ENCODE results near the gene SLCO2A1.
A peak's percentile ranks its signal among the peaks of the same experiment; 100 is the strongest.

SLCO2A1 gene

DNA sequence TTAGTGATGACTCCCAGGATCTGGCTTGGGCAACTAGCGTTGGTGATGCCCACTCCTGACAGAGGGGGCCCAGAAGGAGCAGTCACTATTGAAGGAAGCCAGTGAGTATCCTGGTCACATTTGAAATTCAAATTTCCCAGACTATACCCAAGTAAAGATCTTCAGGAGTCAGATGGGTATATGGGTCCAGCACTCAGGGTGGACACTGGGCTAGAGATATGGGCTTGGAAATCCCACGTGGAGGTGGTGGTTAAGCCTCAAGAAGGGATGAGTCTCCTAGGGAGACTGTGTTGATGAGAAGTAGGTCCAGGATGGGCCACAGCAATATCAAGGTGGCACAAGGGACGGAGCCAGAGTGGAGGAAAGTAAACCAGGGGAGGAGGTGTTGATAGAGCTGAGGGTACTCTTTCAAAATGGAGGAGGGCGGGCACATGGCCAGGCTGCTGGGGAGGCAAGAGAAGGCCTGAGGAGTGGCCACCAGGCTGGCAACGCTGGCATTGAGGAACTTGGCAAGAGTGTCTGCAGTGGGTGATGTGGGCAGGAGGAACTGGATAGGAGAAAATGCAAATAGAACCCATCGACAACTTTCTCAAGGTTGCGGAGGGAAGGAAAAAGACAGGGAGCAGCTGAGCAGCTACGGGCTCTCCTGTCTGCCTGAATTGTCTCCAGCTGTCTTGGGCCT is 3.7 kb upstream of the SLCO2A1 start:
- DNase-seq, result no peak

DNA sequence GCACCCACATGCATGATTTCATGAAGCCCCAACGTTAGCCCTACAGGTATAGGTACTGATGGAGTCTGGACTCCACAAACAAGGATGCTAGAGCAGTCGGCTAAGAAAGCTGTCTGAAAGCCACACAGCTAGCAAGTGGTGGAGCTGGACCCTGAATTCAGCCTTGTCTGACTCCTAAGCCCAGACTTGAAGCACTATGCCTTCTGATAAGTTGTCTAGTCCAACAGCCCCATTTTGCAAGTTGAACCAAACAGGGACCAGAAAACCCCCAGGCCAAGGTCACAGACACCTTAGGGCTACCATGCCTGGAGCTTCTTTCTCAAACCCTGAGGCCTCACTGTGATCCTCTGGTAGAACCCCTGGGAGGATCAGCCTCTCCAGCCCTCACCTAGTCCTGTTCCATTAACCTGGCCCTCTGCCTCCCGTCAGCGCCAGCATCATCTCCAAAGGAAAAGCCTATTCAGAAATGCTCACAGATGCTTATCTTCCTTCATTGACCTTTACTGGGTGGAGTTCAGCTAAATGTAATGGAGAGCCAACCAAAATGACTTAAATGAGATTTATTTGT is 1.7 kb upstream of the SLCO2A1 start:
- no peak for DNase-seq

DNA sequence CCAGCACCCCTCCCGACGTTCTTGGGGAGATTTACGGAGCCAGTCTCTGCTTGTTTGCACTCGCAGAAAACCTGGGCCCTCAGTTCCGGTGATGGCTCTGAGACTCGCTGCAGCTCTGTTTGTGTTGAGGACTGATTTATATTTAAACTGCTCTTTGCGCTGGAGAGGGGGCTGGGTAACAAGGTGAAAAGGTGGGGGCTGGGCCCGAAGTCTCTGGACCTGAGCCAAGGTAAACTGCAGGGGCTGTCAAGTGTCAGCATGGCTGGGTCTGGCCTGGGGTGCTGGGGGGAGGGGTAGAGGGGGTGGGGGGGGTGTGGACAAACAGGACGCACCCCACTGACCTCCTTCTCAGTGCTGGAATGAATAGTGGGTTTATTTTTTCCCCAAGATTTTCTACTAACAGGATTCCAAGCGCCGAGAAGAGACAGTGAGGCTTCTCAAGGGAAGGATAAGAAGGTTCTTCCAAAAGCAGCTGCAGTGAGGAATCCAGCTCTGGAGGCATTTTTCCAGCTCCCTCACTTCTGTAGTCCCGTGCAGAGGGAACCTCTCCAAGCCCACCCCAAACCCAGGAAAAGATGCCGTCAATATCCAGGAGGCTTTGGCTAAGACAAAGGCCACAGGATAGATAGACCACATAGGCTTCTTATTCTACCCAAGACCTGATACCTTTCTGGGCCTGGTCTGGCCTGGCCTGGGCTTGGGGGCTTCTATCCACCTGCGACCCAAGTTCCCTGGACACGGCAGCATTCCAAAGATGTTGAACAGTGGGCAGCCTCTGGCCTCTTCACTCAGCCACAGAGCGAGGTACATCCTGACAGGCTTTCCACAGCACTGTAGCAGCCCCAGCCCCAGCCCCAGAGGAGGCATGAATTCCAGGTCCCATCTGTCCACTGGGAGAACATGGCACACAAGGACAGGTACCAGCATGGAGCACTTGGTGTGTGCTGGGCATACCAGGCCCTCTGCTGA is 938 bp upstream of the SLCO2A1 start:
- no peak for DNase-seq

DNA sequence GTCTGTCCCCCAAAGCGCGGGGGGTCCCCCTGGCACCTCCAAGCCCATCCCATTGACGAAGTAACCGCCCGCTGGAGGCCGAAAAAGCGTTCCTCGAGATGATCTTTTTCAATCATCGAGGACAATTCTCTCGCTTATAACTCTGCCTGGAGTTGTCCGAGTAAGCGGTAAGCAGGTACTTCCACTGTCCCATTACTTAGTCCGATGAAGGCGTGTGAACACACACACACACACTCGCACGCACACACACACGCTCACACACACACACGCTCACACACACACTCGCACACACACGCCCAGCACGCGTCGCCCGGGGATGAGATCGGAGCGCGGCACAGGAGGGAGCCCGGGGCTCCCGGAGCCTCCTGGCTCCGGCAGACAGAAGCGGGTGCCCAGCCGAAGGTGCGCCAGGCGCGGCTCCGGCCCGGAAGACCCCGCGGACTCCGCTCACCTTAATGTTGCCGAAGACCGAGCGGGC is 430 bp downstream of the SLCO2A1 start:
- DNase-seq, result peak; percentile 7

- no peak for DNase-seq
These were observed 1.1 kb downstream of the SLCO2A1 start for GRCh38 chr3:134028486-134029255.

DNA sequence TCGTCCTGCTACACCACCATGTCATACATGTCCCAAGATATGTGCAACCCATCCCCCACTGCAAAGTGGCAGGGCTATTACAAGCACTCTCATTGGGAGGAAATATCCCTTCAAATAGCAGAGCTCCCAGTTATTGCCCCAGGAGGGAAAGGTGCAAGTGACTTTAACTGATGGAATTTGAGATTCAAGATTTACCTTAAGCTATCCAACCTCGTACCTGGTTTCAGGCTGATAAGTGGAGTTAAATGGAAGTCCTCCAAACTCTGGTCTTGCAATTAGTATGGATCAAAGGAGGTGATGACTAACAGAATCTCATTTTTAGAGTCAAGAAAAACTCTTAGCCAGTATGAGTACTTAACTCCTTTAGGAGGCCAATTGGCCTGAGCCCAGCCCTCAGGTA is 2.1 kb downstream of the SLCO2A1 start:
- DNase-seq, result no peak

GRCh38 chr3:134020135-134020680 is 9.5 kb downstream of the SLCO2A1 start:
- no peak for DNase-seq

- no peak for DNase-seq
These were observed 10.9 kb downstream of the SLCO2A1 start for GRCh38 chr3:134018850-134019249.

DNA sequence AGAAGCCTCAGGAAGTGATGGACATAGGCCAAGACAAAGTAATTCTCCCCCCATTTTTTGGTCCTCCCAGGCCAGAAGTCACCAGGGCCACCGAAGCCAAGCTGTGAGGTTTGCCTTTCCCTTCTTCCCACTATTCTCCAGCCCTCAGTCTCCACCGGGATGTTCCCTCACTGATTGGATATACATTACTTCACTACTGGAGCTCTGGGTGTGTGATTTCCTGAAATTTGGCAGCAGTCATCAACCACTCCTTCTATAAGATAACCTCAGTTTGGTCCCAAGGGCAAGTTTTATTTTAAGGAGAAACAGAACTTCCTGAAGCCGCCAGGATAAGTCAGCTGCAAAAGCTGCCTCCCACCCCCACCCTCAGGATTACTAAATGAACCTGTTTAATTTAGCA is 11.3 kb downstream of the SLCO2A1 start:
- DNase-seq, result no peak

- no peak for DNase-seq
These were observed 12.2 kb downstream of the SLCO2A1 start for GRCh38 chr3:134017490-134017889.

- no peak for DNase-seq
These were observed 15.5 kb downstream of the SLCO2A1 start for GRCh38 chr3:134014270-134014669.

DNA sequence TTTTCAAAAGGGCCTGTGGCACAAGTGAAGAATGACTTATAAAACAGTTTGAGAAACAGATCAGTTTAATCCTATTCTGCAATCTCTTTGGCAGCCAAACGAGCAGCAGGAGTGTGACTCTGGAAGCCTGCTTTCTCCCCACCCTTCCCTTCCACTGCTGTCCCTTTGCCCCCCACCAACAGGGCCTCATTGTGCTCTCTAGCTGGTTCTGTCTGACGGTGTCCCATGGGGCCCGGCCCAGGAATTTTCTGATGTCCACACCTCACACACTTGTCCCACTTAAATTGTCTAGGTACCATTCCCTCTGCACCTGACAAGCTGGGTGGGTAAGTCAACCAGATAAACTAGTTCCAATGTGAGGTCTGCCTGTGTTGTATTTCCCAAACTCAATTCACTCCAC is 16.4 kb downstream of the SLCO2A1 start:
- no peak for DNase-seq

GRCh38 chr3:134009345-134010000 is 20.3 kb downstream of the SLCO2A1 start:
- no peak for DNase-seq

GRCh38 chr3:134008630-134009156 is 21.0 kb downstream of the SLCO2A1 start:
- no peak for DNase-seq

GRCh38 chr3:134007819-134008218 is 21.9 kb downstream of the SLCO2A1 start:
- DNase-seq, result no peak

DNA sequence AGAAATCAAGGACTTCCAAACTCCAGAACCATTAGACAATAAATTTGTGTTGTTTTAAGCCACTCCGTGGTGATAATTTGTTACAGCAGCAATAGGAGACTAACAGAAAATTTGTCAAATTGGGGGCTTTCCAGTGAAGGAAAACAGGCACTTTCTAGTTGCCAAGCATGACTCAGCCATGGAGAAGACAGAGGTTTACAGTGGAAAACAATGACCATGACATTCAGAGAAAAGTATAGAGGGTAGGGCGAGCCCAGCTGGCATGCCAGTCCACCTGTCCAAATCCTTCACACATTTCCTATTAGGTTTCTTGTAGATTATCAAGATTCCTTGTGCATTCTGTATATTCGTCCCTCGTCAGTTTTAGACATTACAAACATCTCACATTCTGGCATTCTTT is 24.9 kb downstream of the SLCO2A1 start:
- DNase-seq, result no peak

DNA sequence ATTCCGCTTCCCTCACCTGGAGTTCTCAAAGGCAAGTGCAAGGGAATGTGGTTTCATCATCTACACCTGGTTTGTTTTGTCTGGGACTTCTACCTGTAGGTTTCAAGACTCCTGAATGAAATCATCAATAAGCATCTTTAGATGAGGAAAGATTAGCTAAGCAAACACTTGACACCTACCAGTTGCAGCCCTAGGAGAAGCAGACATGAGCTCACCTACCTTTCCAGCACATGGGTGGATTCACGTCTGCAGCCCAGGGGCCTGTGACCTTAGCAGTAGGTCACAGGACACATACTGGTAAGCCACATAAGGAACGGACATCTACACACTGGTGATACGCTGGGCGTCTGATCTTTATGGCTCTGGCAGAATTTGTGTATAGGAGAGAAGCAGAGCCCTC is 26.7 kb downstream of the SLCO2A1 start:
- no peak for DNase-seq

DNA sequence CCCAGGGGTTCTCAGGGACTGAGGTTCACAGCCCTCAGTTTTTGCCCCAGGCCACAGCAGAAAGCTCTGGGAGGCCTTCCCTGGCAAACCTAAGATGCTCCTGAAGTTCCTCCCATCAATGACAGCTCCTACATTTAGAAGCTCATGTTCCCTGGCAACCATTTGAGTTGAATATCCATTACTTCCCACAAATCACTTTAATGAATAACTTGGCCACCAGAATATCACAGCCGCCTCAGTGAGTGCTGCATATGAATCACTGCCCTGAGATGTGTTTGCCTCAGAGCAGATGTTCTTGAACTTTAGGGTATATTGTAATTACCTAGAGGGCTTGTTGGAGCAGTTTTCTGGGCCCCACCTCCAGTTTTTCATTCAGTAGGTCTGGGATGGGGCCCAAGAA is 27.4 kb downstream of the SLCO2A1 start:
- no peak for DNase-seq

DNA sequence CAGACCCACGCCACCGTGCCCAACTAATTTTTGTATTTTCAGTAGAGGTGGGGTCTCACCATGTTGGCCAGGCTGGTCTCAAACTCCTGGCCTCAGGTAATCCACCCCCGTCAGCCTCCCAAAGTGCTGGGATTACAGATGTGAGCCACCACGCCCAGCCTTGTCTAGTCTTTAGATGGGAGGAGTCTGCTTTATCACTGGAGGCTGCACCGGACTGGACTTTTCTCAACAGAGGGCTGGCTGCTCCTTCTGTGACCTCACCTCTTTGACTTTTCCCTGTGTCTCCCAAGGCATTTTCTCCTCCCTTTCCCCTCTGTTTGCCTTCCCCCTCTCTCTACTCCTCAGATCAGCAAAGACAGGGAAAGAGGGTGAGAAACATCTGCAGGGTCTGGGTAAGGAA is 28.5 kb downstream of the SLCO2A1 start:
- DNase-seq, result no peak

DNA sequence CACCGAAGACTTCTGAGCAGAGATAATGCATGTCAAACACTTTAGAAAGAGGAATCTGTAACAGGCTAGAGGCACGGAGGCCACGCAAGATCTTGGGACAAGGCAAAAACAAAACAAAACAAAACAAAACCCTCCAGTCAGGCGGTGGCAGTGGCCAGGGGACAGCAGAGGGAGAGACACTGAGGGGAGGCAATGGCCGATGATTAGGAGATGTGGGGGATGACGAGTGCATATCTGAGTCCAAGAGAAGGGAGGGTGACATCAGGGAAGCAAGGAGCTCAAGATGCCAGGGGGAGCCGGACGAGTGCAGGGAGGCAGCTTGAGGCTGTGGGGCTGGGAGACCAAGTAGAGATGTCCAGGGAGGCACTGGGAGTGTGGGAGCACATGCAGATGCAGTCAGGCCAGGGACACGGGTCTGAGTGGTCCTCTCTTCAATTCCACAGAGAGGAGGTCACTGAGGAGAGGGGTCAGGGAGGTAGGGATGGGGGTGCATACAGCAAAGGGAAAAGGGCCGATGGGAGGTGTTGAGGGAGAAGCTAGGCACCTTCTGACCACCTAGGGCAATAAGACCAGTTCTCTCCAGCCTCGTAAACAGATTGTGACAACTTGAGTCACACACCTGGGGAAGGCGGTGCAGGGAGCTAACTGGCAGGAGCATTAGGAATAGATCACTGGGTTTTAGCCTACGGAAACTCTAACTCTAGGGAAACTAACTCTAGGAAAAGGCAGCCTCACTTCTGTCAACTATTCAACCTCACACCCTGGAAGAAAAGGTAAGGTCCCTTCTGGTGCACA is 29.6 kb downstream of the SLCO2A1 start:
- no peak for DNase-seq

DNA sequence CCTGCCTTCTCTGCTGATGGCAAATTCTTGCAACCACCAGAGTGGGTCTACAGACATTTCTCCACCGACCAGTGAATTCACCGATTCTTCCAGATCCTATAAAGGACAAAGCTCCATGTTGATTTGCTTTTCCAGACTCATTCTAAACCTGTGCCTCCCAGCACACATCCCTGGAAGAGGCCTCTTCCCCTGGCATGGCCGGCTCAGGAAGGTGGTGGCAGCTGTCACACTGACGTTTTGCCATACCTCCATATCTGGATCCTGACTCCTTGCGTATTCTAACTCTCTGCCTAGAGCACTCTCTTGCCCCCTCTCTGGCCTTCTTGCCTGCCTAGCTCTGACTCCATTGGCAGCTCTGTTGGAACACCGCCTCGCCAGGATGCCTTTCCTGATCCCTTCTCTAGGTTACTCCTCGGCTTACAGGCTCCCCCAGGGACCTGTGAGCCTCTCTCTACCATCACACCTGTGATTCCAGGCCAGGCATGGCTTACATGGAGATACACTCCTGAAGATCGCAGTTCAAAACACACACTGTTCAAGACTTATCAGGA is 31.0 kb downstream of the SLCO2A1 start:
- no peak for DNase-seq
